GM19351 (cell line): ENCODE data around the gene CELA3B.
"Not testable (repeated sequence)": the region's sequence is repeated elsewhere in the genome, so short reads cannot be mapped to it uniquely, and the experiment has no call there.

Experiments
- ATAC-seq: cut with Tn5 transposase; IDR thresholded peaks from one replicate; pipeline ENCODE4 v1.9.1; 2021; ENCODE audit warnings: mild to moderate bottlenecking, moderate library complexity; ENCODE audit not compliant: unreplicated experiment

The CELA3B gene, protein sequence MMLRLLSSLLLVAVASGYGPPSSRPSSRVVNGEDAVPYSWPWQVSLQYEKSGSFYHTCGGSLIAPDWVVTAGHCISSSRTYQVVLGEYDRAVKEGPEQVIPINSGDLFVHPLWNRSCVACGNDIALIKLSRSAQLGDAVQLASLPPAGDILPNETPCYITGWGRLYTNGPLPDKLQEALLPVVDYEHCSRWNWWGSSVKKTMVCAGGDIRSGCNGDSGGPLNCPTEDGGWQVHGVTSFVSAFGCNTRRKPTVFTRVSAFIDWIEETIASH

DNA sequence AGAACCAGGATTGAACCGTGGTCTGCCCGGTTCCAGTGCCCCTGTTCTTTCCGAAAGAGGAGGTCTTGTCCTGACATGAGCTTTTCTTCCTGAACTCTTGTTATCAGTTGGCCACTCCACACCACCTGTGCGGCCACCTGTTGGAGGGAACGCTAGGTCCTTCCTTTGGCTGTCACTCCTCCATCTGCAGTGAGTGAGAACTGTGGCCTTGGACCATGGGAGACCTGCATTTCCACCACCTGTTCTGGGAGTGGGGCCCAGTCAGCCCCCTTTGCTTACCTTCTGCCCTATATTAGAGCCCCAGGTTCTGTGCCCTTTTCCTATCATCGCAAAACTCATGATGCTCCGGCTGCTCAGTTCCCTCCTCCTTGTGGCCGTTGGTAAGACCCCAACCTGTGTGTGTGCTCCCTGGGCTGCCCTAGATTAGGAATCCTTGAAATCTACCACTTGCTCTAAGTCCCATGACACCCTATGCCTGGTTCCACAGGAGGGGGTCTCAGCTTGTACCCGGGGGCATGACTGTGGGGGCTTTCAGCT lies at the start of gene CELA3B:
CELA3B (plus strand) TSS at position 320 of the 537 bp plus-strand sequence; CDS start at position 338, 18 bp downstream.
- not testable (repeated sequence) for ATAC-seq

DNA sequence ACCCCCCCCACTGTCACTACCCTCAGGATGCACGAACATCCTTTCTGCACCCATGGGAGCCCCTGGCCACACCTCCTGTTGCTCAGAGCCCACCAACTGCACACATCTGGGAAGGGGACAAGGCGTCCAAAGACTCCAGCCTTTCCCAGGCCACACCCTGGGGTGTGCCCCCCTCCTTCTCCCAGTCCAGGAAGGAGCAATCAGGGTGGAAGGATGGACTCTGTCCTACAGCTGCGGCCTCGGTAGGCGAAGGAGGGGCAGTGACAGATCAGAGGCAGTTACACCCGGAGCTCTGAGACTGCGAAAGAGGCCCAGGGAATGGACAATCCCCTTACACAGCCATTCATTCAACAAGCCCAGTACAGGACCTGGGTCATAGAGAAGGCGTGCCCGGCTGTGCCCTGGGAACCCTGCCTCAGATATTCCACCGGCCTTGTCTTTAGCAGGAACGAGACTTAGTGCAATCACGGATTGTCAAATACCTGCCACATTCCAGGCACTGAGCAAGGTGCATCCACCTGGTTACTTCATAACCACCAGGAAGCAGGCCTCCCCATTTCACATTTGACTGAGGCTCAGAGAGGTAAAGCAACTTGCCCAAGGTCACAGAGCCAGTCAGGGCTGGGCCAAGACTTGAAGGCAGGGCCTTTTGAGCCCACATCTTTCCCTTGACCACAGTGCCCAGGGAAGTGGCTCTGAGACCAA lies 49.1 kb upstream of the CELA3B start:
- ATAC-seq: no peak

DNA sequence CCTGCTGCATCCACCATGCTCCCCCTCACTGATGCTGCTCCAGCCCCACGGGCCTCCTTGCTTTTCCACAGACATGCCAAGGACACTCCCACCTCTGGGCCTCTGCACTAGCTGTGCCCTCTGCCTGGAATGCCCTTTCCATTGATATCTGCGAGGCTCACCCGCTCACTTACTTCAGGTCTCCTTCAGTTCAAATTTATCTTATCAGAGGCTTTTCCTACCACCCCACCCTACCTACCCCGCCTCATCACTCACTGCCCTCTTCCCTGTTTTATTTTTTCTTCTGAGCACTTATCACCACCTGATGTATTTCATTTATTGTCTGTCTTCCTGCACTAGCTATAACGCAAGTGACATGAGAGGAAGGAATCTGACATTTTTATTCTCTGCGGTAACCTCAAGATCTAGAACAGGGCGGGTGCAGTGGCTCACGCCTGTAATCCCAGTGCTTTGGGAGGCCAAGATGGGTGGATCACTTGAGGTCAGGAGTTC lies 46.7 kb upstream of the CELA3B start:
- ATAC-seq: no peak

DNA sequence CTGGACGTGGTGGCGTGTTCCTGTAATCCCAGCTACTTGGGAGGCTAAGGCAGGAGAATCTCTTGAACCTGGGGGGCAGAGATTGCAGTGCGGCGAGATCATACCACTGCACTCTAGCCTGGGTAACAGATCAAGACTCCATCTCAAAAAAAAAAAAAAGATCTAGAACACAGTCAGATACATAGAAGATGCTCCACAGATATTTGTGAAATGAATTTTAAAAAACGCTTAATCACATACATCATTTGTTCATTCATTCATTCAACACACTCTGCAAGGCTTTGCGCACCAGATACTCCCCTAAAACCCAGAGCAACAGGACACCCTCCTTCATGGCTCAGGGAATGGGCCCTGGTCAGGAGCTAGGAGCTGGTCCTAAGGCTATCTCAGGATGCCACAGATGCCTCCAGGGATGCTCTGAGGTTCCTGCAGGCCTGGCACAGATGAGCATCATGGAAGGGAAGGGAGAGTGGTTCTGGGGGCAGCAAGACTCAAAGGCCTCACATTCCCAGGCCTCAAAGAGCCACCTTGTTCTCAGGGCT lies 46.1 kb upstream of the CELA3B start:
- no peak for ATAC-seq

DNA sequence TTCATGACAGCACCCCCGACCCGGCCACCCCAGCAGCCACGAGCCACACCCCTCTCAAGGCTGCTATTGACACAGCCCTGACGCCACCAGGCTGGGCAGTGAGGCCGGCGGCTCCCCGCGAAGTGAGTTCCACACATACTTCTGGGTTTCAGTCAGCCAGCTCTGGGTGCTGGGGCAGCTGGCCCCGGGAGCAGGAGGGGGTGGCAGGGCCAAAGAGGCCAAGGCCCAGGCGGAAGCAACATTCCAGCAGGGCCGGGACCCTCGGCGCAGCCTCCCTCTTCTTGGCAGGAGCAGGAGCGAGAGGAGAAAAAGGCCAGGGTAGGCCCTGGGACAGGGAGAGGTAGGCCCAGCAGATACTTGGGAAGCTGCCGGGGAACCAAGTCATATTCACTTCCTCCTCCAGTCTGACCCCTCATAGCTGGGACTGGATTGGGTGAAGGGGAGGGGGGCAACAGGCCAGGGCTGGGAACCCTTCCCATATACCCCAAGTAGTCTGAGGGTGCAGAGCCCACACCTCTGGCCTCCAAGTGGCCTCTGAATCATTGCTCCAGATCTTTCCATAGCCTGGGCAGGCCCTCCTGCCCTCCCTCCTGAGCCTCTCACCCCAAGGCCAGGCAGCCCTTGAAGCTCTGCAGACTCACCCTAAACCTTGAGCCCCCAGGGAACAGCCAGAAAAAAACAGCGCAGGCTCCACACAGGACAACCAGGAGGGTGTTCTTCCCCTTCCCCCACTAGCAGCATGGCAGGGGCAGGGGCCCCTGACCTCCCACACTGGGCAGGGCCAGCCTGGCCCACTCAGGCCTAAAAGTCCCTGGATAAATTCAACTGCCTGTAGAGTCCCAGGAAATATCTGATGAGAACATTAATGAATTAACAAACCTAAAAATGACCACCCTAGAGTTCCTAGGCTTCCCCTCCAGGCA lies 45.4 kb upstream of the CELA3B start:
- no peak for ATAC-seq

DNA sequence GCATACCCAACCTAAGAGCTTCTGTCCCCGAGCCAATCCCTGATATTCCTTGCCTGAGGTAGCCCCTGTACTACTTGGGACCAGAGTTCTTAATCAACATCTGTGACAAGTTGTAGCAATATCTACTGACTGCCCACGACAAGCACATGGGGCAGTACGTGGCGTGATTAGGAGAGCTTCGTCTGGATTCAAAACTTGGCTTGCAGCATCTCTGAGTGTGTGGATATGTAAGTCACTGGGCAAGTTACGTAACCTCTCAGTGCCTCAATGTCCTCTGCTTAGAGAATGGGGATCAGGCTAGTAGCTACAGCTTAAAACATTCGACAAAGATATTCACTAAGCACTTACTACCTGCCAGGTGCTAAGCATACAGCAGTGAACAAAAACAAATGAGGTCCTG lies 44.7 kb upstream of the CELA3B start:
- no peak for ATAC-seq

DNA sequence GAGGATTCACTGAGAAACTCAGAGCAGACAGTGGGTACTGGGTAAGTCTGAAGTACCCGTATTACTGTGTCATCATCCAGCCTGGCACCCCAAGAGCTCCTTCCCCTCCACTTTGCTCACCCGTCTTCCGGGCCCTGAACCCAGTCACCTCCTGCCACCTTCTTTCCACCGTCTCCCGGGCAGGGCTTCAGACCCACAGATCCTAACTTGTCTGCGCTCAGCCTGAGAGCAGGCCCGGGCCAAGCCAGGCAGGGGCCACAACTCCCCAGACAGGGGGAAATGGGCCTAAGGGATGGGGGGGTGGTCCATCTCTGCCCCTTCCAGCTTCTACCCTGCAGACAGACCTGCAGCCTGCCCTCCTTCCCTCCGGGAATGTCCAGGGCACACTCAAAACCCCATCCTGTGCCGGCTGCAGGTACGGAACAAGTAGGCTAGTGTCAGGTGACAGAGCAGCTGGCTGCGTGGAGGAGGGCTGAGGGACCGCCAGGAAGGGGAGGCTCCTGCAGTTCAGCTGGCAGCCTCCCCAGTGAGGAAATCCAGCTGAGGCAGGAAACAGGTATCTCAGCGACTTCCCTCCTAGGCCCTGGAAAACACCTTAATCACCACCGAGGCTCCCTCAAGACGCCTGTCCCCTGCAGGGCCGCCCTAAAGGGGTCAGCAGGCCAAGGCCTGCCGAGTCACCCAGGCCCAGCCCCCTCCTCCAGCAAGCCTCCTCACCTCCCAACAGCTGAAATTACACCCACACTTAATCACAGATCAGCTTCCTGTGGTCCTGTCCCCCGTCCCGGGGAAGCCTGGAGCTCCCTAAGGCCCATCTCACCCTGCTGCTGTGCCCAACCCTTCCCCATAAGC lies 43.2 kb upstream of the CELA3B start:
- no peak for ATAC-seq

DNA sequence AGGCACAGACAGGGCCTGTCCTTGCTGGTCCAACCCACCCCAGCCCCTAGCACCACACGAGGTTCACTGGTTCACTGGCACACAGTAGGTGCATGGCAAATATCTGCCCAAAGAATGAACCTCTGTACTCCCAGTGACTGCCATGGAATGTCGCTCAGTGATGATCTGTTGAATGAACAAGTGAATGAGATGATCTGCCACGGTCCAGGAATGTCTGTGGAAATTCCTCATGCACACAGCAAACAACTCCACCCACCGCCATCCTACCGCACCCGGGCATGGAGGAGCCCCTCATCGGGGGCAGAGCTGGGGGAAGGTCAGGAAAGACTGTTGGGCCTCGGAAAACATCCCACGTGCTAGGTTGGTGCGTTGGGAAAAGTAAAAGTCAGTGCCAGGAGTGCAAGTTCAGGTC lies 41.4 kb upstream of the CELA3B start:
- no peak for ATAC-seq

DNA sequence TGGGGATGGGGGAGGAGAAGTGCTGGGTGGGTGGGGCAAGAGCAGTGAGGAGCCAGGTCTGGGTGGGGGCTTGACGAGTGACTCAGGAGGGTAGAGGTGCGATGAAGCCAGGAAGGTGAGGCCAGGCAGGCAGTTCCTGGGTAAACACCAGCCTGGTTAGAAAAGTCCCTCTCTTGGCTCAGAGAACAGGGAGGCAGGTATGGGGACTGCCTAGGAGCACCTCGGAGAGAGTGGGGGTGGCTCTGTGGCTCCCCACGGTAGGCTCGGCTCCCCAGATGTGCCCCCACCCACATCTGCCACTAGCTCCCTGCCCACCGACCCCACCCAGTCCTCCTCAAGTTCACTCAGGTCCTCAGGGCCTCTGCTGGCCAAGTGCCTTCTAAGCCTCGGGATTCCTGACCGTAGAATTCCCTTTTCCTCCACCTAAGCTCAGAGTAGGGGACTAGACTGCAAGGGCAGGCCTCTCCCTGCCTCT lies 40.9 kb upstream of the CELA3B start:
- ATAC-seq: no peak

DNA sequence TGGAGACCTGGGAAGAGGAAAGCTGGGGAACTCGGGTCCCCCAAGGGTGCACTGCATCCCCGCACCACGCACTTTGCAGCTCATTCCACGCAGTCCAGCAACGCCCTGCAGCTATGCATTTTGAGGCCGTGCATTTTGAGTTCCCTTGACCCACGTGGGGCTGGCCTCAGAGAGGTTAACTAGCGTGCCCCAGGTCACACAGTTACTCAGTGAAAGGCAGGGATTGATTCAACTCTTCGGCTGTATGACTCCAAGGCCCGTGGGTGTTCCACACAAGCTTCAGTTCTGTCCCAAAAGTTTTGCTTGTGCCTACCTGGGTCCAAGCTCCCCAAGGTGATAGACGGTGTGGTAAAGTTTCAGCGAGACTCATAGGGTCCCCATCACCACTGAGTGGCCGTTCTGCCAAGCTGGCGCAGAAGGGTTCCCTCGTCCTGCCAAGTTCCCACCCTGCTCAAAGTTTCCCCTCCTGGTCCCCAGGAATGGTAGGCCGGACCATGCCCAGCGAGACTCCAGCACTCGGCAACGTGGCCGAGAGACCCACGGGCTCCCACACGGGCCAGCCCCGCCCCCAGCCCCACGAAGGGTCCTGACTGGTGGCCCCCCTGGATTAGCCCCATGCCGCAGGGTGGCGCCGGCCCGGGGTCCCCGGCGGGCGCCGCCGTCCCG lies 40.3 kb upstream of the CELA3B start:
- no peak for ATAC-seq

DNA sequence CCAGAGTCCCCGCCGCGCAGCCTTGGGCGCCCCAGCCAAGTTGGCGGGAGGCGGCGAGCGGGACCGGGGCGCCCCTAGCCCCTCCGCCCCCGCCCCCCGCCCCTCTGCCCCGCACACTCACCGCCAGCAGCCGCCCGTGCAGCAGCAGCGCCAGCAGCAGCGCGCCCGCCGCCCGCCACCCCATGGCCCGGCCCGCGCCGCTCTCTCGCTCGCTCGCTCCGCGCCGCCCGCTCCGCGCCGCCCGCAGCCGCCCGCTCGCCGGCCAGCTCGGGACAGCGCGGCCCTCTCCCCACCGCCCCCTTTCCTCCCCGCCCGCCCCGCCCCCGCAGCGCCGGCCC lies 39.8 kb upstream of the CELA3B start, which contains the start of gene HSPG2:
HSPG2 (minus strand) TSS at position 277 of the 338 bp plus-strand sequence; CDS start at position 184, 93 bp downstream.
- no peak for ATAC-seq

DNA sequence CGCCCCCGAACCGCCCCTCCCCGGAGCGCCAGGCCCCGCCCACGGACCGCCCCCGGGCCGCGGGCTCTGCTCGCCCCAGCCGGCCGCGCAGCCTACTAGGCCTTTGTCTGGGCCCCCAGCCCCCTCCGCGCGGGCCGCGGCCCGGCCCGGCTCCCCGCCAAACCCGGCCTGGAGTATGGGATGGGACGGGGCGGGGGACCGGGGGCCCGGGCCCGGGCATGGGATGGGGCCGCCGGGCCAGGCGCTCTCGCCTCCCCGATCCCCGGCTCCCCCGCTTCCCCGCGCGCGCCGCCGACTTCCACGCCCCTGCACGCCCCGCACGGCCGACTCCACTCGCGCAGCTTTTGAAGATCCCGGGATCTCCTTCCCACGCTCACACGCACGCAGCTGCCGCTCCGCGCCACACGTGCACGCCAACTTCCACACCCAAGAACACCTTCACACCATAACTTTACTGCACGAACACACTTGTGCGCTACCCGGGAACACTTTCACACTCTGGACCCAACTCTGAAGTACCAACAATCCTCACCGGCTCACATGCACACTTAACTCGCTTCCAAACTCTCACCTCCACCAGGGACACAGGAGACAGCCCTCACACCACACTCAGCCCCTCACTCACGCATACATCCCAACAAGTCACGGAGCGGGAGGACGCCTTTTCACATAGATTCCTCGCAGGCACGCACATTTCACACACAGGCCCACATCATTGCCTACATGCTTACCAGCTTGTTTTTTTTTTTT lies 39.3 kb upstream of the CELA3B start:
- peak; percentile 57 for ATAC-seq

DNA sequence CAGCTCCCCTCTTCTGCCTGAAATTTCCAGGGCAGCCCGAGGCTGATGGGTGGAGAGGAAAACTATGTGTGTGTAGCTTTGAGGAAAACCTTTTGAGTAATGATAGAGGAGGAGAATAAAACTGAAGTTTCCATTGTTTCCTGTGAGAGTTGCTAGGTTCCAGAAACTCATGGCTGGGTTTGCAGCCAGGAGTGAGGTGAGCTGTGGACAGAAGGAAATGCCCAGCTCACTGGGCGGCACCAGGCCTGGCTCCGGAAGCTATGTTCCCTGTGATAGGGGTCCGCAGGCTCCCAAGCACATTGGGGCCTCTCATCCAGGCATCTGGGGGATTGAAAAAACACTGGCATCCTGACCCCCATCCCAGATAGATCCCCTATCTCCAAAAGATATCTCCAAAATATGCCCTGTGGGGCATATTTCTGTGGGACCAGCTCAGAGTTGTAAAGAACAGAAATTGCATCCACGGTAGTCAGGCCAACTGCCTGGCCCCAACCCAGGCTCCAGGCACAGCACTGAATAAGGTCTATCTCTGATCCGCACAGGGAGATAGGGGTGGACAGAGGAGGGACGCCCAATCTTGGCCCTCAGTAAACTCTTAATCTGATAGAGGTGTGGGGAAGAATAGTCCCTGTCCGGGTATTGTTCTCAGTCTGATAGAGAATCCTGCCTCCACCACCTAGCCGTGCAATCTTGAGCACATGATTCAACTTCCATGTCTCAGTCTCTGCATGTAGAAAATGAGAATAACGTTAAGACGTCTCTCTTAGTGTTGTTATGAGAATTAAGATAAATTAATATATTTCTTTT lies 37.9 kb upstream of the CELA3B start:
- no peak for ATAC-seq

DNA sequence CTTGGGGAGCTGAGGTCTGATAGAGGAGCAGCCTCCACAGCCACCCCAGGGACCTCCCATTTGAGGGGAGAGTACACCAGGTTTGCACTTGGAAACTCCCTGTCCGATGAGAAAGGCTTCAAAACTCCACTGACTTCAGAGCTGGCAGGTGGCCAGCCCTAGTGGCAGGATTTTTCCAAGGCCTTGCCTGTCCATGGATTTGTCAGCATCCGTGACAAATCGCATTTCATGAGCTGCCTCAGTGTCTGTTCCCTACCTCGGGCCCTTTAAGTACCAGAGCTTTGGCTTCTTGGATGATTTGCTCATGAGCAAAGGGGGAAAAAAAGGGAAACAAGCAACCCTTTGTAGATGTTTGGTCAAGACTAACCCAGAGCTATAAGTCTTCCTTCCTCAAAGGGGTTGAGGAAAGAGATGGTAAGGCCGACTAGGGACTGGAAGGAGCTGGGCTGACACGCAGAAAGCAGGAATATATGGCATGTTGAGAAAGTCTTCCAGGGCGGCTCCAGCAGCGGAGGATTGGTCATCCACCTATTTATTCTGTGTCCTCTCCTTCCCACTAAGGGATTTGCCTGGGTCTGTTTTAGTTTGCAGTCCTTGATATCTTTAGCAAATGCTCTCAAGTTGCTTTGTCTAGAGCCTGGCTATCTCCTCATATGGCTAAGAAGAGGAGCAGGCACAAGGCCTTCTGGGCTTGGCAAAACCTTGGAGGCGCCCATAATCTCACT lies 37.0 kb upstream of the CELA3B start:
- ATAC-seq: no peak

DNA sequence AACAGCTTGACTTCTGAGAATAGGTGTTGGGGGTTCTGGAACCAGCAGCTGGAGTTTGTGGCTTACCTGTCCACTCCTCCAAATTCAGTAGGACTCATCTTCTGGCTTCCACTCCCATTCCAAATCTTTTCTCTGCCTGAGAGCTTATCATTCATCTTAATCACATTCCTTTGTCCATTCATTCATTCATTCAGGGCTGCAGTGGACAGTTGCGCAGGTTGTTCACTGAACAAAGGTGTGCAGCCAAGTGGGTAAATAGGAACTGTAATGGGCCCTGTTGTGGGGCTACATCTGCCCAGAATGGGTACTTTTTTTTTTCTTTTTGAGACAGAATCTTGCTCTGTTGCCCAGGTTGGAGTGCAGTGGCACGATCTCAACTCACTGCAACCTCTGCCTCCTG lies 36.3 kb upstream of the CELA3B start:
- ATAC-seq: no peak

DNA sequence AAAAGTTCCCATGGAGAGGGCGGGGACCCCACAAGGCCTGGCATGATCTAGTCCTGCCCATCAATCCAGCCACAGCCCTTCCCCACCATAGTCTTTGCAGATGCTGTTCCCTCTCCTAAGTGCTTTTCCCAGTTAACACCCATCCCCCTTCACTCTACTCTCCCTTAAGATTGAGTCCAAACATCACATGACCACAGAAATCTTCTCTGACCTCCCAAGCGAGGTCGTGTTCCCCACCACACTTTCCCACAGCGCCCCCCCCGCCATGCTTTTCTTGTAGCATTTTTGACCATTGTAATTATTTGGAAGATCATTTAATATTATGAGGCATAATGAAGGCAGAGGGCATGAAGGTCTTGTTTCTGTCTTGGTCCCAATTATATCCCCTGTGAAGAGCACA lies 35.5 kb upstream of the CELA3B start:
- no peak for ATAC-seq

DNA sequence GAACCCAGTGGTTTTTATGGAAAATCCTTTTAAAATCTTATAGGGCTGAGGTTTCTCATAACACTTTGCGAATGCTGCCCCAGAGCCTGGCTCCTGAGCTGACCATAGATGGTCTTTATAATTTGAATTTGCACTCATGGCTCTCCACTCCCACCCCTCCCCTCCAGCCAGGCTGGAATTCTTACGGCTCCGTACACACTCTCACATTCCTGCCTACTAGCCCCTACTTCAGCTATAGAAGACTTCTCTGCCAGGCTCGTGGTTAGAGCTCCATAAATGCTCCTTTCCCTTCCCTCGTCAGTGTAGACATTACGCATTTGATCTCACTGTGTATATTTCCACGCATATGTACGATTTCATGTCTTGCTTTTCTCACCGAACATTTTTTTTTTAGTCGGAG lies 34.4 kb upstream of the CELA3B start:
- ATAC-seq: no peak
